ENCODE measurements around the gene A4GALT.
"Not testable (repeated sequence)": the region's sequence is repeated elsewhere in the genome, so short reads cannot be mapped to it uniquely, and the experiment has no call there.

A4GALT gene, protein sequence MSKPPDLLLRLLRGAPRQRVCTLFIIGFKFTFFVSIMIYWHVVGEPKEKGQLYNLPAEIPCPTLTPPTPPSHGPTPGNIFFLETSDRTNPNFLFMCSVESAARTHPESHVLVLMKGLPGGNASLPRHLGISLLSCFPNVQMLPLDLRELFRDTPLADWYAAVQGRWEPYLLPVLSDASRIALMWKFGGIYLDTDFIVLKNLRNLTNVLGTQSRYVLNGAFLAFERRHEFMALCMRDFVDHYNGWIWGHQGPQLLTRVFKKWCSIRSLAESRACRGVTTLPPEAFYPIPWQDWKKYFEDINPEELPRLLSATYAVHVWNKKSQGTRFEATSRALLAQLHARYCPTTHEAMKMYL

DNA sequence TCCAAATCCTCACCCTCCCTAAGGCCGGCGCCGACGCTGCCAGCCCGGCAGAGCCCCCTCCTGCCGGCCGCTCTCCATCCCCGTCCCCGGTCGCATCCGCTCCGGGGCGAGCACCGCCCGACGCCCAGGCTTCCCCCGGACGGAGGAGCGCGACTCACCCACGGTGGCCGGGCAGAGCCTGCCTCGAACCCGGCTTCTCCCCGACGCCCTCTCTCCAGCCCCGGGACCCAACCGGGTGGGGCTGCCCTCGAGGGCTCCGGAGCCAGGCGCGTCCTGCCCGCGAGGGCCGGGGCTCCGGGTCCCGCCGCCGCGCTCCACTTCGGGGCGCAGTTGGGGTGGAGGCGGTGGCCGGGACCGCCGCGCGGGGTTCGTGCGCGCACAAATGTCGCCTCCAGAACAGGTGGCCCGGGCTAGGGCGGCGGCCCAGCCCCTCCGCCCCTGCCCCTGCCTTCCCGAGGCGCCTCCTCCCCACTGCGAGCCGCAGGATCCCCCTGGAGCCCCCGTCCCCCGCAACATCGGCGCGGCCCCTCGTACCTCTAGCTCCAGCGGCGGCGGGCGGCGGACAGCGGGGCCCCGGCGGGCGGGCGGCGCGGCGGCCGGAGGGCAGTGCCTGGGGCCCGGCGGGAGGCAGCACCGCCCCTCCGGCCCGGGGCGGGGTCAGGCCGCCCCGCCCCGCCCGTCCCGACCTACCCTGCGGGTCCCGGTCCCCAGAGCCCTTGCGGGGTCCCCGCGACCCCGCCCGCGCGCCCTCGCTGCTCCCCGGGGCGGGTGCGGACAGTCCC lies at the start of gene A4GALT:
A4GALT (minus strand) TSS at position 608 of the 782 bp plus-strand sequence. CDS start 26,919 bp downstream, outside the sequence.
- DNase-seq (ENCODE audit: low read depth): peak; percentile 31

DNA sequence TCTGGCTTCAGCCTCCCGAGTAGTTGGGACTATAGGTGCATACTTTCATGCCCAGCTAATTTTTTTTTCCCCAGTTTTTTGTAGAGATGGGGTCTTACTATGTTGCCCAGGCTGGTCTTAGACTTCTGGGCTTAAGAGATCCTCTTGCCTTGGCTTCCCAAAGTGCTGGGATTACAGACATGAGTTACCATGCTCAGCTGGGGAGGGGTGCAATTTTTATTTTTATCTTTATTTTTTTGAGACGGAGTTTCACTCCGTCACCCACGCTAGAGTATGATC lies 49.7 kb upstream of the A4GALT start:
- DNase-seq (ENCODE audit: low read depth): no peak

DNA sequence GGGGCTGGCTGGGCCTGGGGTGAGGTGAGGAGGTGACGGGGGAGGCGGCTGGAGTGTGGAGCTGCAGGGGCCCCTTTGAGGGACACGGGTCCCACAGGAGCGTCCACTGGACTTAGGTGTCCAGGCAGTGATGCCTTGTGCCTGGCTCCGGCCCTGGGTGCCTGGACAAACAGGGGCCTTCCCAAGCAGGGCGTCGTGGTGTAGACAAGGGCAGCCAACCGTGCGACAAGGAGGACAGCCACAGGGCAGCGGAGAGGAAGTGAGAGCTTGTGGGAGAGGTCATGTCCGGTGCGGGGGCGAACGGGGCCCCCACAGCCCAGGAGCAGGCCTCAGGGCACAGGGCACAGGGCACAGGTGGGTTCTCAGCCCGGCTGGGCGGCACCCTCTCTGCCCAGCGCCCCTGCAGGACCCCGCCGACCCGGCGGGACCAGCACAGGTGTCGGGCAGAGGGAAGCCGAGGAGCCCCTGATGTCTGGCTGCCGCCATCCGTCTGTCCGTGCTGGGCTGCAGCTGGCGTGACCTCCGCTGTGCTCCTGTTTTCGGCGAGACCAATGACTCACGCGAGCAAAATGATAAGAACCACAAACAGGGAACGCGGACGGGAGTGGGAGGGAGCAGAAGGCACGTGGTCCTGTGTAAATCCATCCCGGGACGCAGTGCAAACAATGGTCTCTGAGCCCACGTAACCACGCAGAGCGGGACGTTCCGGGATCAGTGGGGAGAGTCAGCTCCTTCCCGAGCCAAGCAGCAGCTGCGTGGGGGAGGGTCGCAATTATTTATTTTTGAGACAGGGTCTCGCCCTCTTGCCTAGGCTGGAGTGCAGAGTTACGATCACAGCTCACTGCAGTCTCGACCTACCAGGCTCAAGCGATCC lies 49.1 kb upstream of the A4GALT start:
- DNase-seq (ENCODE audit: low read depth): peak; percentile 86

DNA sequence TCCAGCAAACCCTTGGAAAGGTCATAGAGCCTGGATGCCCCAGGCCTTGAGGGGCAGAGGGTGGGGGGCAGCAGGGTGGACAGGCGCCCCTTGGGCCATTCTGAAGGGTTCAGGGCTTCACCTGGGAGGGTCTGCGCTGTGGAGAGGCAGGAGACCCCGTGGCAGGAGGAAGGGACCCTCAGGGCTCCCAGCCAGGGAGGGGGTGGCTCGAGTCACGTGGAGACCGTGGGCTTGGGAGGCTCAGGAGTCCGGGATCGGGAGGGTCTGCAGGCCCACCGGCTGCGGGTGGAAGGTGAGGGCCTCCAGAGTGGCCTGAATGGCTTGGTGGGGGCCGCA lies 48.5 kb upstream of the A4GALT start:
- no peak for DNase-seq (ENCODE audit: low read depth)

DNA sequence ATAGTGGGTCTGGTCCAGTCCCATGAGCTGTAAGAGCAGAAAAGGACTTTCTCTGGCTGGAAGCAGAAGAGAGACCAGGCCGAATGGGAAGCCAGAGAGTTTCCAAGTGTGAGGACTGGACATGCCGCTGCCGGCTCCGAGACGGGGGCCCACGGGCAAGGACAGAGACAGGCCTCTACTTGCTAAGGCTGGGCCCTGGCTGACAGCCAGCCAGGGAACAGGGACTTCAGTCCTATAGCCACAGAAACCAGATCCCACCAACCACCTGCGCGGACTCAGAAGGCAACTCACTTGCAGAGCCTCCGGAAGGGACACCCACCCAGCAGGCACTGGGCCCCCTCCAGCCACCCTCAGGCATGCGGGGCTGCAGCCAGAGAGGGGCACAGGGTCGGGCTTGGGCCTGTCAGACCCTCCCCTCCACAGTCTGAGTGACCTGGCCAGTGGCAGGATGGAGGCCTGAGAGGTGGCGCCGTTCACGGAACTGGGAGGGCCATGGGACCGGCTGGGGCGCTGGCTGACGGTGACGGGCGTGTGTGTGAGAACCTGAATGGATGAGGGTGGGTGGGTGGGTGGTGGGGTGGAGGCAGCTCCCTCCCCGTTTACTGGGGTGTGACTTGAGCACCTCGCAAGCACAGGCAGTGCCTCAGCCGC lies 47.8 kb upstream of the A4GALT start:
- DNase-seq (ENCODE audit: low read depth): no peak

DNA sequence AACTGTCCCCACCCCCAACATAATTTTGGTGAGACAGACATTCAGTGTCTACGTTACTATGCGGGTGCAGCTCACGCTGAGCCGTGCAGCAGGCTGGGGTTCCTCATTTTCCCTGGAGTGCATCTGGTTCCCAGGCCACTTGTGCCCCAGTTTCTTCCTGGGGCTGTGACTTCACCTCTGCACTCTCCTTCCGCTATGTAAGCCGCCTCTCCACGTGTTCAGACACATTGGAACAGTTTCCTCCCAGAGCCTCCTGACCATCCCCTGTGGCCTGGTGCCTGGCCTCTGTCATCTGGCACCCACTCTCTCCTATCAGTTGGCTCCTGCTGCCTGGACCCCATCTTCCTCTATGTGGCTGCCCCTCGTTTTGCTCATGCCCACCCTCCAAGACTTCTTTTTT lies 46.2 kb upstream of the A4GALT start:
- no peak for DNase-seq (ENCODE audit: low read depth)

DNA sequence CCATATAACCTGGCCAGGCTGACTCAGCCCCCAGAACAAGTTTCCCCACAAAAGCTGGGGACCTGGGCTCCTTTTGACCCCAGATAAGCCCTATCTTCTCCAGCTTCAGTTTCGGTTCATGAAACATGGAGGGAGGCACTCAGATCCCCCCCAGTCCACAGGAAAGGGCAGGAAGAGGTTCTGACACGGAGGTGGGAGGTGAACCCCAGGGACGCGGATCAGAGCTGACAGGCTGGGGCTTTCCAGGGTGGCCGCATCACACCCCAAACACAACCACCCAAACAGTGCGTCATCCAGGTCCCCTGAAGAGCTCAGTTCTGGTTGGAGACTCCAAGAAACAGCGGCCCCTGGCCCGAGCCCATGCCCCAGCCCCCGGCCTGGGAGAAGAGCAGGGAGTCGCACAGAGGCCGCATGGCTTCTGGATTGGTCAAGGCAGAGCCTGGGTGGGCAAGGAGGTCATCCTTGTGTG lies 44.3 kb upstream of the A4GALT start:
- no peak for DNase-seq (ENCODE audit: low read depth)

DNA sequence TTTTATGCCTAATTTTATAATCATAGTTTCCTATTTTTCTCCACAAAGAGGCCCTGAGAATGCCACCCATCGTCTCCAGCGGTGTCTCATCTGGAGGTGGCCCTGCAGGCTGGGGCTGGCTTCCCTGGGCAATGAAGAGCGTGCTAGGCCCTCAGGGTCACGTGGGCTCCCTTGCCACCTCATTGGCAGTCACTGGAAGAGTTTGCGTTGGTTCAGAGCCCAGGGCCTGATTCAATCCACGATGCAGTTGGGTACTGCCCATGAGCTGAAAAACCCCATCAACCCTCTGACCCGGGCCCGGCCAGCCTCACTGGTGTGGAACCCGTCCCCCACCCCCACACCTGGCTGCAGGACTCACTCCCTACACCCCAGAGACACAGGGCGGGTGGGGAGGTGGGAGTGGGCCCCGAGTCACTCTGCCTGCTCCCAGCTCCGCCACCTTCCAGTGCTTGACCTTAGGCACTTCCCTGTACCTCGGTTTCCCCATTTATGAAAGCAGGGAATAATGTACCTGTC lies 43.4 kb upstream of the A4GALT start:
- no peak for DNase-seq (ENCODE audit: low read depth)

DNA sequence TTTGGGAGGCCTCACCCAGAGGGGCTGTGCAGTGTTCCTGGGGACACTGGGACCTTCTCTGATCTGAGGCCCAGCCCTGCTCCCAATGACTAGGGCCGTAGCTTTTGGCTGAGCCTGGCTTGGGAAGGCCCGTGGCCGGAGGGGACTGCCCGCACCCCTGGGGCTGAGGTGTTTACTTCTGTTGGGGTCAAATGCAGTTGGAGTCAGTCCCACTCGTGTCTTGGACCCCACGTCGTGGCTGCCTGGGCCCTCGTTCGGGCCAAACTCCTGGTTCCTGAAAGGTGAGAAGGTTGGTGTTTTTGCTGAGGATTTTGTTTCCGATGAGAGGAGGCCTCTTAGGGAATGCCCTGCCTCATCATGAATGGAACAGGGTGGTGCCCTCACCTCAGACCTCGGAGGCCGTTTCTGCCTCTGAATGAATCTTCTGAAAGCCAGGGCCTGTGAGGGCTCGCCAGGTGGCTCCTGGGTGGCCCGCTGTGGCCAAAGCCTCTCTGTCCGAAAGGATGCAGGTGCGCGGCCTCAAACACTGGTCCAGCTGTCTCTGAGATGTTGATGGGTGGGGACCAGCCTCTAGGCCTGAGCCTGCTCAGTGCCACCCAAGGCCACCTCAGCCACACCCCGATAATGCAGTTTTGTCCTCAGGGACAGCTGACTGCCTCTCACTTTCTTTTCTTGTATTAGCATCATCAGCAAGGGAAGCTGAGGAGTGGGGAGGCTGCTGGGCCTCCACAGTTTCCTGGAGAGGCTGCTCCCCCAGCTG lies 40.3 kb upstream of the A4GALT start:
- no peak for DNase-seq (ENCODE audit: low read depth)

DNA sequence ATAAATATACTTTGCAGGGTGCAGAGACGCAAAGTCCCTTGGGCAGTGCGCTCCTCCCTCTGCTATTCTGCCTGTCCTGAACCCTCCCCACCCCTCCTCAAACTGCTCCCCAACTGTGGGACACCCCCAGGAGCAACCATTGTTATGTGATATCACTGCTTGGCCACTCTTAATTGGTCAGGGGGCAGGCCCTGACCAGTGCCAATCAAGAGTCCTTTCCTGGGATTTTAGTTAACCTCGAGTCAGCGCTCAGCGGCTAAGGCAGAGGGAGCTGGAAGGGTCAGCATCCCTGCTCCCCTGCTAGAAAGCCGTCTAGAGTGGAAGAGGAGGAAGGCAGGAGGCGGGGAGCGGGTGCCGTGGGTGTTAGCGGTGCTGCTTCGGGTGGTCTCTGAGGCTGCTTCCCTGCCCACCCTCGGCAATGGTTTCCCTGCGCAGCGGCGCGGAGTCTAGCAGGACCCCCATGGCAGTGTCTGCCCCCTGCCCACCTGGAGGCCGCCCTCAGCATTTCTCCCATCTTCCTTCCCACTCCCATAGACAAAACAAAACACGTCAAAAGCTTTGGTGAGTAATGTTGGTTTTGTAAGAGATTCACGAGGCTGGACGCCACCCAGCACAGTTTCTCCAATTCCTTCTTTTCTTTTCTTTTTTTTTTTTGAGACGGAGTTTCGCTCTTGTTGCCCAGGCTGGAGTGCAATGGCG lies 38.4 kb upstream of the A4GALT start:
- peak; percentile 29 for DNase-seq (ENCODE audit: low read depth)

DNA sequence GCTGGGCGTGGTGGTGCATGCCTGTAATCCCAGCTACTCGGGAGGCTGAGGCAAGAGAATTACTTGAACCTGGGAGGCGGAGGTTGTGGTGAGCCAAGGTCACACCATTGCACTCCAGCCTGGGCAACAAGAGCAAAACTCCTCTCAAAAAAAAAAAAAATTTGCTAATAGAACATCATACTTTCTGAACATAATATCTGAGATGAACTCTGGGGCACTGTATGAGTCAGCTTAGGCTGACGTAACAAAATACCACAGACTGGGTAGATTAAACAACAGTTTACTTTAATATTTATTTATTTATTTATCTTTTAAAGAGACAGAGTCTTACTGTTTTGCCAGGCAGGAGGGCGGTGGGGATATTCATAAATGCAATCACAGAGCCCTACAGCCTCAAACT lies 34.9 kb upstream of the A4GALT start:
- peak; percentile 82 for DNase-seq (ENCODE audit: low read depth)

DNA sequence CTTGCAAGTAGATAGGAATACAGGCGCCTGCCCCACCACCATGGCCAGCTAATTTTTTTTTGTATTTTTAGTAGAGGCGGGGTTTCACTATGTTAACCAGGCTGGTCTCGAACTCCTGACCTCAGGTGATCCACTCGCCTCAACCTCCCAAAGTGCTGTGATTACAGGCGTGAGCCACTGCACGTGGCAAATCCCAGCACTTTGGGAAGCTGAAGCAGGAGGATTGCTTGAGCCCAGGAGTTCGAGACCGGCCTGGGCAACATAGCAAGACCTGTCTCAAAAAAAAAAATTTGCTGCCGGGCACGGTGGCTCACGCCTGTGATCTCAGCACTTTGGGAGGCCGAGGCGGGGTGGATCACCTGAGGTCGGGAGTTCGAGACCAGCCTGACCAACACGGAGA lies 34.5 kb upstream of the A4GALT start:
- DNase-seq (ENCODE audit: low read depth): not testable (repeated sequence)

DNA sequence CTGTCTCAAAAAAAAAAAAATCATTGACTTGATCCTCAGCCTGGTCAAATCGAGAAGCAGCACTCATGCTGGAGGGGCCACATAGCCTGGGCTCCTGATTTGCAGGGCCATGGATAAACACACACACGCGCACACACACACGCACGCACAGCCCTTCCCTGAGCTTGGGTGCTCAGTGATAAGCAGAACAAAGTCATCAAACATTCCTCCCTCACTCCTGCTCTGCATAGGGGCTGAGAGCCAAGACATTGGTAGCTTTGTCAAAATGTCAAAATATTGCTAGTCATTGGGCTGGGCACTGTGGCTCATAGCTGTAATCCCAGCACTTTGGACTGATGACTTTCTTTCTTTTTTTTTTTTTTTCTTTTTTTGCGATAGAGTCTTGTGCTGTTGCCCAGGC lies 34.0 kb upstream of the A4GALT start:
- peak; percentile 33 for DNase-seq (ENCODE audit: low read depth)

DNA sequence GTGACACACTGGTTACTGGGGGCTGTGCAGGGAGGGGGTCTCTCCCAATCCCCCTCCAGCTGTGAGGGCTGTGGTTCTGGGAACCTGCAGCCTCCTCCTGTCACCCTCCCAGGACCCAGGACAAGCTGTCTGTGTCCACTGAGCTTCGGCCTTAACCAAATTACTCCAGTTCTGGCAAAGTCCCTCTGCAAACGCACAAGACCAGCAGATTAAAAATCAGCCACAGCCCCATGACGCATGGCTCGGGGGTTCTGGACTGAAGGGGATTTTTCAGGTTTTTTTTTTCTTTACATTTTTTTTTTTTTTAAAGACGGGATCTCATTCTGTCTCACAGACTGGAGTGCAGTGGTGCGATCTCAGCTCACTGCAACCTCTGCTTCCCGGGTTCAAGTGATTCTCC lies 32.2 kb upstream of the A4GALT start:
- no peak for DNase-seq (ENCODE audit: low read depth)

DNA sequence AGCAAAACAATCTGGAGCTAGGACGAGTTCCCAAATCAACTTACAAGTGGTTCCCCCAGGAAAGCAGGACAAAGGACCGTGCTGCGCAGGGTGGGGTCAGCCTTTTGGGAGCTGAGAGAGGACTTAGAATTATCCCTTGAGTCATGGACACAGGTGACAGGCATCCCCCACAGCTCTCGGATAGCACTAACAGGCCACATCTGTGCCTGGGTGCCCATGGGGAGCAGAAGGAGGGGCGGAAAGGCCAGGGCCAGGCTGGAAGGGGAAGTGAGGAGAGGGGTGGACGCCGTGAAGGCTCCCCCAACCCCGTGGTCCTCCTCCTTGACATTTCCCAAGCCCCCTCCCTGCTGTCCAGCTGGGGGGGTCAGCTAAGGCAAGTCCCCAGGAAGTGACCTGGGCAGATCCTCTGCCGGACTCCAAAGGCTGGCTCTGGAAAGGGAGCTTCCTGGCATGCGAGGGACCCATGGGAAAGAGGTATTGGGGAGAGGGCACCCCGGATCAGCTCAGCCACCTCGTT lies 31.6 kb upstream of the A4GALT start:
- DNase-seq (ENCODE audit: low read depth): no peak

DNA sequence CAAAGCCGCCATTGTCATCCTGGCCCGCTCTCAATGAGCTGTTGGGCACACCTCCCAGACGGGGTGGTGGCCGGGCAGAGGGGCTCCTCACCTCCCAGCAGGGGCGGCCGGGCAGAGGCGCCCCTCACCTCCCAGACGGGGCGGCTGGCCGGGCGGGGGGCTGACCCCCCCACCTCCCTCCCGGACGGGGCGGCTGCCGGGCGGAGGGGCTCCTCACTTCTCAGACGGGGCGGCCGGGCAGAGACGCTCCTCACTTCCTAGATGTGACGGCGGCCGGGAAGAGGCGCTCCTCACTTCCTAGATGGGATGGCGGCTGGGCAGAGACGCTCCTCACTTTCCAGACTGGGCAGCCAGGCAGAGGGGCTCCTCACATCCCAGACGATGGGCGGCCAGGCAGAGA lies 29.8 kb upstream of the A4GALT start:
- DNase-seq (ENCODE audit: low read depth): not testable (repeated sequence)

DNA sequence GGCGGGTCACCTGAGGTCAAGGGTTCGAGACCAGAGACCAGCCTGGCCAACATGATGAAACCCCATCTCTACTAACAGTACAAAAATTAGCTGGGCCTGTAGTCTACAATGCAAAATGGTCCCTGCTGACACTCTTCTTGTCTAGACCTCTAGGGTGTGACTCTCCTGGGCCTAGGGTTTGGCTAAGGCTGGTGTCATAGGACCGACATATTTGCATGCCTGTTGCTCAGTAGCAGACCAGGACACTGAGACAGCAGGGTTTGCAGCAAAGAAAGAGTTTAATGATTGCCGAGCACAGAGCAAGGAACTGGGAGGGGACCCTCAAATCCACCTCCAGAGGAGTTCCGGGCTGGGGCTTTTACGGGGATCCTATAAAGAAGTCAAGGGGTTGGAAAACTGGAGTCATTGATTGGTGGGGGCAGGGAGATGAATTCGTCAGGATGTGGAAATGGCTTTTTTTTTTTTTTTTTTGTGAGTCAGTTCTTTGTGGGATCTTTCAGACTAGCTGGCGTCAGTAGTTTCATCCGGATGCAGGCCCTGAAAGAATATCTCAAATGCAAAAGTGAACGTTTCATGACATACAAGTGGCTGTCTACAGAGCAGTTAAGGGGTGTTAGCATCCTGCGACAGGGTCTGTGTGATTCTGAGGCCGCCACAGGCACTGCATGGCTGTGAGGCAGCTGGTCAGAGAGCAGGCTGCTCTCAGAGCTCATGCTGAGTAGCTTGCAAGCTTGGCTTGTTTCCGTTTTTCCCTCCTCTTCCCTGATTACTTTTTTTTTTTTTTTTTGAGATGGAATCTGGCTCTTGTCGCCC lies 27.2 kb upstream of the A4GALT start:
- peak; percentile 83 for DNase-seq (ENCODE audit: low read depth)

DNA sequence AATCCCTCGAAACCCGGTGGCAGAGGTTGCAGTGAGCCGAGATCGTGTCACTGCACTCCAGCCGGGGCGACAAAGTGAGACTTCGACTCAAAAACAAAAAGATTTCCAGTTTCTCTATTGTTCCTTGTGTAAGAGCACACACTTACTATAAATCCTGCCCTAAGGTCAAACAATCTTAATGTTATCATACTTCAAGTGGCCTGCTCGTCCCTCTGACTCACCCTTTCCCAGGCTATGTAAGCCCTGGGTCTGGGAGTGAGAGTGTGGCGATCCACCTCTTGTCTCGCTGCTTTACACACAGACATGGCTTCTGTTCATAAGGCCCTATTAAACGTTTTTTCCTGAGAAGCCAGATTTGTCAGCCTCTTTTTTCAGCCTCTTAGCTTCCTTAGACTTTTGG lies 24.4 kb upstream of the A4GALT start:
- peak; percentile 78 for DNase-seq (ENCODE audit: low read depth)

DNA sequence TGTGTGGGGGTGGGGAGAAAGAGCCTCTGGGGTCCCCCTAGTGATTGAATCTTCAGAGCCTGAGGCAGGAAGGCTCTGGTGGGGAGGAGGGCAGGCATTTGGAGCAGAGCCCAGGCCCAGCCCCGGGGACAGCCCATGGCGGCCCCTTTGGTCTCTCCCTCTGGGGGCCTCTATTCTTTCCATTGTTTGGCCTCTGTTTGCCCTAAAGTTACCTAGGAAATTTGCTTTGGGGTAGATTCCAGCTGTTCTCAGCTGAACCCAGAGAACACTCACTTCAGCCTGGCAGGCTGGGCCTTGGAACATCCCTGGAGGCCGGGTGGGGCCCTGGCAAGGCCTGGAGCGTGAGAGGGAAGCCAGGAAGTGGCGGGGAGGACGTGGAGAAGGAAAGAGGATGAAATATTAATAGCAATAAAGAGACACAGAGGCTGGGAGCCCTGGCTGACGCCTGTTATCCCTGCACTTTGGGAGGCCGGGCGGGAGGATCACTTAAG lies 22.9 kb upstream of the A4GALT start:
- DNase-seq (ENCODE audit: low read depth): peak; percentile 63

All from EH (cell line).